ENCODE data around the gene SAFB2. TPM values are rescaled to one million over a fixed set of nuclear protein-coding genes. Genes with fewer than 3 reads are reported as not detected.

The SAFB2 gene
- total and polyA plus RNA-seq, 7 donors: 30.4 to 52.9 (median 42.1) TPM

DNA sequence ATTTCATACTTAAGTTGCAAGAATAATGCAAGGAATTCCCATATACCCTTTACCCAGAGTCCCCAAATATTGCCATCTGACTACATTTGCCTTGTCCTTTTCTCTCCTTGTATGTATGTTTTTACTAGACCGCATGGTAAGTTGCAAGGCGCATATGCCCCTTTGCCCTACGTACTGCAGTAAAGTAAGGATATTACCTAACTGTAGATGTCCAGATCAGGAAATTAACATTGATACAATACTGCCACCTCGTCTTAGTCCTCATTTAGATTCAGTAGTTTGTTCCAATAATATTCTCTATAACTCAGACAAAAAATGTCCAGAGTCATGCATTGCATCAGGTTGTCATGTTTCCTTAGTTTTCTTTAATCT, 9.7 kb upstream of the SAFB2 start:
- ATAC-seq (peak in 1 of 4 donors; percentile 12), DNase-seq (no peak)
- peak overlapping the region; percentile 32 for H3K27ac ChIP-seq
- H3K9me3 ChIP-seq: no peaks in the 10 kb centered on the region
- H3K4me3 ChIP-seq: peak overlapping the region; percentile 8
- H3K4me1 ChIP-seq: peaks cover 74% of the 10 kb centered on the region
- intact Hi-C loops (cut with DNase I): no loop called here
- WGBS, 3 donors: 61 to 74% (median 65%) methylated on average over 4 of the region's 4 CpGs
- TF ChIP-seq, protein P1, sequence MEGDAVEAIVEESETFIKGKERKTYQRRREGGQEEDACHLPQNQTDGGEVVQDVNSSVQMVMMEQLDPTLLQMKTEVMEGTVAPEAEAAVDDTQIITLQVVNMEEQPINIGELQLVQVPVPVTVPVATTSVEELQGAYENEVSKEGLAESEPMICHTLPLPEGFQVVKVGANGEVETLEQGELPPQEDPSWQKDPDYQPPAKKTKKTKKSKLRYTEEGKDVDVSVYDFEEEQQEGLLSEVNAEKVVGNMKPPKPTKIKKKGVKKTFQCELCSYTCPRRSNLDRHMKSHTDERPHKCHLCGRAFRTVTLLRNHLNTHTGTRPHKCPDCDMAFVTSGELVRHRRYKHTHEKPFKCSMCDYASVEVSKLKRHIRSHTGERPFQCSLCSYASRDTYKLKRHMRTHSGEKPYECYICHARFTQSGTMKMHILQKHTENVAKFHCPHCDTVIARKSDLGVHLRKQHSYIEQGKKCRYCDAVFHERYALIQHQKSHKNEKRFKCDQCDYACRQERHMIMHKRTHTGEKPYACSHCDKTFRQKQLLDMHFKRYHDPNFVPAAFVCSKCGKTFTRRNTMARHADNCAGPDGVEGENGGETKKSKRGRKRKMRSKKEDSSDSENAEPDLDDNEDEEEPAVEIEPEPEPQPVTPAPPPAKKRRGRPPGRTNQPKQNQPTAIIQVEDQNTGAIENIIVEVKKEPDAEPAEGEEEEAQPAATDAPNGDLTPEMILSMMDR (IDR thresholded peaks at IDR 0.05): no peak
- peaks cover 0 to 26% of the 10 kb centered on the region in 2 donors for H3K36me3 ChIP-seq (ENCODE audit: insufficient read depth in 1 of 2, low read depth in 1 of 2)
- no peaks in the 10 kb centered on the region for H3K27me3 ChIP-seq (ENCODE audit: insufficient read depth in 3 of 3, low read length in 2 of 3)

DNA sequence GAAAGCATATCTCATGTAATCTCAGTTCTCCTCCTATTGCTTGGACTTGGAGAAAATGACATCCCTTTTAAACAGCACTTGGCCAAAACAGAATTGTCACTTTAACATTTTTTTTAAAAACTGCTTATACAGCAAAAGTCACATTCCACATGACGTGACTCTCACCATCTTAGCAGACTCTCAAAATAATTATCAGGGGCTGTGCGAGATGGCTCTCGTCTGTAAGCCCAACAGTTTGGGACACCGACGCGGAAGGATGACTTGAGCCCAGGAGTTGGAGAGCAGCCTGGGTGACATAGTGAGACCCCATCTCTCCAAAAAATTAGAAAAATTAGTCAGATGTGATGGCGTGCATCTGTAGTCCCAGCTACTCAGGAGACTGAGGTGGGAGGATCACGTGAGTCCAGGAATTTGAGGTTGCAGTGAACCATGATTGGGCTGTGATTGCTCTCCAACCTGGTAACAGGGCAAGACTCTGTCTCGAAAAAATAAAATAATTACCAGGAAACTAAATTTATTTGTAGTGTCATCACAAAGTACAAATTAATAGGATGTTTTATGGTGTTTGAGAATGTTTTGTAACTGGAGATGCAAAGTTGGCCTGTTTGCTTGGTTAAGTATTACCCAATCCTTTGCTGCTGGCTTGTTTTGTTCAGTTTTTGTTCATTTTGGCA, 9.1 kb upstream of the SAFB2 start:
- 45 to 62% (median 48%) methylated on average over 9 of the region's 9 CpGs for WGBS, 3 donors
- Histone ChIP-seq H3K4me3 (peak overlapping the region; percentile 9), H3K27me3 (ENCODE audit: insufficient read depth in 3 of 3, low read length in 2 of 3) (no peaks in the 10 kb centered on the region), H3K9me3 (no peaks in the 10 kb centered on the region), H3K4me1 (peaks cover 77% of the 10 kb centered on the region), H3K36me3 (ENCODE audit: insufficient read depth in 1 of 2, low read depth in 1 of 2) (peaks cover 0 to 31% of the 10 kb centered on the region in 2 donors), H3K27ac (peak overlapping the region; percentile 32)
- ATAC-seq: peak in 1 of 4 donors; percentile 54
- no peak for DNase-seq
- intact Hi-C loops (cut with DNase I): no loop called here
- TF ChIP-seq, protein P1 (IDR thresholded peaks at IDR 0.05): no peak

DNA sequence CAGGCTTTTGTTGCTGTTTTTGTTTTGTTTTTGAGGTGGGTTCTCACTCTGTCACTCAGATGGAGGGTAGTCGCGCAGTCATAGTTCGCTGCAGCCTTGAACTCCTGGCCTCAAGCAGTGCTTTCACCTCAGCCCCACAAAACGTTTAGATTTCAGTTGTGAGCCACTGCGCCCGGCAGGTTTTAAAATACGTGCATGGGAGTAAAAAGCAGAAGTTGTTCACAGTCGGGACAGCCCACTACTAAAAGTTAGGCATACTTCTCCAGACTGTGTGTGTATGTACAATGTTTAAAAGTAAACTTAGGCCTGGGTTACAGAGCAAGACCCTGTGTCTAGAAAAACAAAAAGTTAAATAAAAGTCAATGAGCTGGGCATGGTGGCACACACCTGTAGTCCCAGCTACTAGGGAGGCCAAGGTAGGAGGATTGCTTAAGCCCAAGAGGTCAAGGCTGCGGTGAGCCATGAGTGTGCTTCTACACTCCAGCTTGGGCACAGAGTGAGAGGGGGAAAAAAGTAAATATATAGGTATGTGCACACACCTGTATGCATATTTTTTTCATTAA, 6.4 kb upstream of the SAFB2 start:
- peak overlapping the region; percentile 13 for H3K4me3 ChIP-seq
- TF ChIP-seq, protein P1 (IDR thresholded peaks at IDR 0.05): no peak
- no peaks in the 10 kb centered on the region for H3K27me3 ChIP-seq (ENCODE audit: insufficient read depth in 3 of 3, low read length in 2 of 3)
- ATAC-seq: no peak
- DNase-seq: no peak
- WGBS, 3 donors: 80 to 88% (median 85%) methylated on average over 9 of the region's 9 CpGs
- peaks cover 0 to 50% of the 10 kb centered on the region in 2 donors for H3K36me3 ChIP-seq (ENCODE audit: insufficient read depth in 1 of 2, low read depth in 1 of 2)
- H3K27ac ChIP-seq: peak overlapping the region; percentile 61
- no peaks in the 10 kb centered on the region for H3K9me3 ChIP-seq
- H3K4me1 ChIP-seq: peaks cover 91% of the 10 kb centered on the region
- intact Hi-C loops (cut with DNase I): loop anchor here in 1 of 2 donors (5.0 to 10.0 kb wide), 2 partner anchors 33 to 56 kb away; partner anchors contain the start of genes HSD11B1L and MICOS13

DNA sequence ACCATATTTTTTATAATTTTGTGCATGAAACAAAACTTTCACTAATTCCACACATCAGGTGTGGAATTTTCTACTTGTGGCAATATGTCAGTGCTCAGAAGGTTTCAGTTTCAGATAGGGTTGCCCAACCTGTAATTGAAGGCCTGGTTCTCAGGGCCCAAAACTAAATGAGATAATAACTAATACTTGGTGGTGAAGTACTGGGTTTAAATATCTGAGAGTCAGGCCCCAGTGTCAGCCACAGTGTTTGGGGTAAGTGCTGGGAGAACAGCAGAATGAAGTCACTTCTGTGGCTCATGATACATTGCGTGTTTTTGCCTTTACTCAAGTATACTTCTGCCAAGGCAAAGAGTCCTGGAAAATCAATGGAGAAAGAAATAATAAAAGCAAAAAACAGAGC, 5.9 kb upstream of the SAFB2 start:
- TF ChIP-seq, protein P1 (IDR thresholded peaks at IDR 0.05): no peak
- intact Hi-C loops (cut with DNase I): loop anchor here in 1 of 2 donors (5.0 to 10.0 kb wide), 2 partner anchors 34 to 56 kb away; partner anchors contain the start of genes HSD11B1L and MICOS13
- Histone ChIP-seq H3K4me1 (peaks cover 88% of the 10 kb centered on the region), H3K9me3 (no peaks in the 10 kb centered on the region), H3K27me3 (ENCODE audit: insufficient read depth in 3 of 3, low read length in 2 of 3) (no peaks in the 10 kb centered on the region), H3K27ac (peak overlapping the region; percentile 61), H3K36me3 (ENCODE audit: insufficient read depth in 1 of 2, low read depth in 1 of 2) (peaks cover 0 to 50% of the 10 kb centered on the region in 2 donors), H3K4me3 (peak overlapping the region; percentile 13)
- WGBS, 3 donors: 71 to 86% (median 76%) methylated on average over 1 of the region's 1 CpG
- ATAC-seq (peak in 3 of 4 donors; percentile 23 to 56 (median 26)), DNase-seq (no peak)
